GM19025 (cell line): ENCODE results near the gene GPR137.

ENCODE experiments used
- ATAC-seq: cut with Tn5 transposase; IDR thresholded peaks from one replicate; pipeline ENCODE4 v1.9.1; 2021; ENCODE audit warnings: mild to moderate bottlenecking, low read depth, moderate library complexity; ENCODE audit not compliant: unreplicated experiment

The GPR137 gene

DNA sequence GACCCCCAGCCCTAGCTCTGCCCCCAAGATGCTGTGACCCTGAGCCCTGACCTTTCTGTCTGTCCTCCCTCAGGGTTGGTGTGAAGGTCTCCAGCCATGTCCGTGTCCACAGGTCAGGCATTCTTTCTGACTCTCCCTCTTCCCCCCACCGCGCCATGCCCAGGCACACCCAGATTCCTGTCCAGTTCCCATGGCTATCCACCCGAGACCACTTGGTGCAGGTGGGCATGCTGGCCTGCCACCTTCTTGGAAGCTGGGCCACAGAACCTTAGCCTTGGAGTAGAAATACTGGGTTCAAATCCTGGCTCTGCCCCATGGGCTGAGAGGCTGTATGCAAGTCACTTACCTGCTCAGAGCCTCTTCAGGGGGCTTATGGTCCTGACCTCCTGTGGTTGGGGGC is 36.6 kb upstream of the GPR137 start:
- ATAC-seq, result no peak

DNA sequence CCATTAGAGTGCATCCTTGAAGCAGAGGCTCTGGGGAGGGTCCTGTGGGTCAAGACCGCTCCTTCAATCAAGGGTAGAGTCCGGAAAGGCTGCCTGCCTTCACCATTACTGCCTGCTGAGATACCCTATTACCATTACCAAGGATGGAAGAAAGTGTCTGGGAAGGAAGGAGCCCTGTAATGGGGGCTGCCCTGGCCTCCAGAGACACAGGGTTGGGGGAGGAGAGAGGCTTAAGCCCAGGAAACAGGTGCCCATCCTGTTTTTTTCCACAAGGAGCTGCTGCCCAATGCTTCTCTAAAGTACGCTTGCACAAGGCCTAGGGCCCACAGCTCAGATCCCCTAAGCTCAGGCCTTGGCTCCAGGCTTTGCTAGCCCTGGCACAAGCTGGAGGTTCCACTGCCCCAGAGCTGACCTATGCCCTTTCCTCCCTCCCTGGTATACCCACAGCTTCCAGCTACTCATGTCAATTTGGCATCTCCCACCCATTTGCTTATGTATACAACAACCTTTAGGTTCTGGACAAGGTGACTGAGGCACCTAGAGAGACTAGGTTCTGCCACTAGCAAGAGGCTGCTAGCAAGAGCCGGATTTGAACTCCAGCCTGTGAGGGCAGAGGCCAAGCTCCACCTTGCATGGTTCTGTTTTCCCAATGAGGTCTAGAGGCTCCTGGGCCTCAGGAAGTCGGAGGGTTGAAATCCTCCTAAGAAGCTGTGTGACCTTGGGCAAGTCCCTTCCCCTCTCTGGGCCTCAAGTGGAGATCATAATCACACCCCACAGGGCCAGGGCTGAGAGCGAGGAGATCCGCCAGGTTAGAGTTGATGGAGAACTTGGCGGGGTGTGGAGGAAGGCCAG is 35.9 kb upstream of the GPR137 start:
- no peak for ATAC-seq

DNA sequence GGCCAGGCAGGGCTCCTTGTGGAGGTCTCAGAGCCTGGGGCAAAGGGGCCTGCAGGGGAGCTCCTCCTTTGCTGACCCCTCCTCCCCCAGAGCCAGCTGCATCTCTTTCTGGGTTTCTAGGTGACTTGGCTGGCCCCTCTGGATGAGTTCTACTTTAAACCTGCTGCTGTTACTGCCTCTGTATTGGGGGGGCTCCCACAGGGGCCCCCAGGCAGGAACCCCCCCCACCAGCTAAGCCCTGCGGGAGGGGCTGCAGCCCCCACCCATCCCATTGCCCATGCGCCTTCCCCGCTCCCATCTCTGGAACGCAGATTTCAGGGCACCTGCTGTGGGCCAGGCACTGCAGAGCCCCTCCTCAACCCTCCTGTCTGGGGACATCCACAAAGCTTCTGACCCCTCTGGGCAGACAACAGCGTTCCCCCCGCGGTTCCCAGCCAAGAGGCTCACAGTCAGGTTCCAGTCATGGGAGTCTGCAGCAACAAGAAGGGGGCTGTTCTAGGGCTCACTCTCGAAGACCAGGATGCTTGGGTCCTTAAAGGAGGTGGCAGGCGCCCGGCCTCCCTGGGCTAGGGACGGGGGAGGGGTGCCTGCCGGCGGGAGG is 35.1 kb upstream of the GPR137 start:
- ATAC-seq, result no peak

DNA sequence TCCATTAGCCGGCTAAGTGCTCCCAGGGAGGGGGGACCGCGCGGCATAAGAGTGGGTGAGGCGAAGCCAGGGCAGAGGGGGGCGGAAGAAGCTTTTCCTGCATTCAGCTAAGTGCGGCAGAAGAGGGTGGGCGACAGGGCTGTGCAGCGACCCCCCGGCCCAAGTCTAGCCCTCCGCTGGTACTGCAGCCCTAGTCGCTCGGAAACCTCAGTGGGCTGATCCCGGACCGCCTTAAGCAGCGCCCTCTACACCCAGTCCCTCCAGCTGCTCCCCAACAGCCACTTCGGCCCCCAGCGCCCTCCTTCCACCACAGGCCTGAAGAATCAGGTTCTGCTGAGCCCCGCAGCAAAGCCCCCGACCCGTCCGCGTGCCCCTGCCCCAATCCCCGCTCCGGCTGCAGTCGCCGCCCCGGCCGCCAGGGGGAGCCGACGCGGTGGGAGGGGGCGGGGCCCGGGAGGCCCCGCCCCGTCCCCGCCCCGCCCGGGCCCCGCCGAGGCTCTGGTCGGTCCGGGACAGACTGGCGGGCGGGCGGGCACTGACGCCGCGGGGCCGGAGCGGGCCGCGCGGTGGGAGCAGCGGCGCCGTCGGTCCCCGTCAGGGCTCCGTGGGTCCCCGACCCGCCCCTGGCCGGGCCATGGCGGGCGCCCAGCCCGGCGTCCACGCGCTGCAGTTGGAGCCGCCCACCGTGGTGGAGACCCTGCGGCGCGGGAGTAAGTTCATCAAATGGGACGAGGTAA is 34.5 kb upstream of the GPR137 start, which contains the start of gene PLCB3:
TSS of gene PLCB3 (plus strand) at position 515 of the 737 bp plus-strand sequence. CDS start at position 635, 120 bp downstream.
- peak; percentile 50 for ATAC-seq

DNA sequence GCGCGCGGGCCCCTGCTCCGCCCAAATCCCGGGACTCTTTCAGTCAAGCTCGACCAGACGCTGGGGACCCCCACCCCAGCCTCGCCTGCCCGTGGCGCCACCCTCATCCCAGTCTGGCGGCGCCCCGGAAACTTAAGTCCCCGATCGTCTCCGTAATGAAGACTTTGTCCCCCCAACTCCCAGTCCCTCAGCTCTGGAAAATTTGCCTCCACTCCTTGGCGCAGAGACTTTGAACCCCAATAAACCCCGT is 34.0 kb upstream of the GPR137 start:
- ATAC-seq, result no peak

DNA sequence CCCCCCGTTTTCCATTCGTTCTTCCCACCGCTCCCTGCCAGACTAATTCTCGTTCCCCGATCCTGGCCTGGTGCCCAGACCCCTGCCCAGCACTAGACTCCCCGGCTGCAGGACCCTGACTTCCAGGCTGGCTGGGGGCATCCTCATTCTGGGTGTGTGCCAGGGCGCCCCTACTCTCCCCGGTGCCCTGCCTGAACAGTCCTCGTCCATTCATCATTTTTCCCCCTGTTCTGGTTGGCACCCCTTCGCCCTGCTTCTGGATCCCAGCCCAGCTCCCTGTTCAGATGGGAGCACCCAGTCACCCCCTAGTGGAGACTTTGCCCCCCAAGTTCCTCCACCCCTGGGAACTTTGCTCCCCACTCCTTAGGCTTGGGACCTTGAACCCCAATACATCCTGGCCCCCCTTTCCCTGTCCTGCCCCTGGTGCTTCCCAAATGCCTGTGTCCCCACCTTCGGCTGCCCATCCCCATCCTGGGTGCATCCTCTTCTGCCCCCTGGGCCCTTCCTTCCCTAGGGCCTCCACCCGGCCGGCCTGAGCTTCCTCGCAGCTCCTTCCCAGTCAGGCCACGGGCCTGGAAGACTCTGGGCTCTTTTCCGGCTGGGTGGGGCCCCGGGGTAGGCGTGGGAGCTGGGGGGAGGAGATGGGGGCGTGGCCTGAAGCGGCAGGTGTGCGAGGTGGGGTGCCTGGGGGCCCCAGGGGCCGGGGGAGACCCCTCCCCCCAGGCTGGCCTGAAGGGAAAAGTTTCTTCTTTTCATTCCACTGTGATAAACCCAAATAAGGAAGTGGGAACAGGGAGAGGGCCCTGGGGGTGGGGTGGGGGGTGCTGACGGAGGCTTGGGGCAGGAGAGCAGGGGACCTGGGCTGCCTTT is 33.4 kb upstream of the GPR137 start:
- ATAC-seq, result no peak

DNA sequence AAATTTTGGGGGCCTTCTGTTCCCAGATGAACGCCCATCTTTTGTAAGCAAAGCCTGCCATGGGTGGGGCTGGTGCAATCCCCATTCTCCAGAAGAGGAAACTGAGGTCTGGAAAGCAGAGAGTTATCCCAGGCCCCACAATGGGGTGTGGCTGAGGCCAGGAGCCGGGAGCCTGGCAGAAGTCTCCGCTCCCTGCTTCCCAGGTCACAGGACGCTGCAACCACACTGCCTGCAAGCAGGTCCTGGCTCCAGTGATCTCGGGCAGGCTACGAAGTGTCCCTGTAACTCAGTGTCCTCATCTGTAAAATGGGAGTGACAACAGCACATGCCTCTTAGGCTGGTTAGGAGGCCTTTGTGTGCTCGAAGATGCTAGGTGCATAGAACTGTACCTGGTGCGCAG is 32.6 kb upstream of the GPR137 start:
- no peak for ATAC-seq

DNA sequence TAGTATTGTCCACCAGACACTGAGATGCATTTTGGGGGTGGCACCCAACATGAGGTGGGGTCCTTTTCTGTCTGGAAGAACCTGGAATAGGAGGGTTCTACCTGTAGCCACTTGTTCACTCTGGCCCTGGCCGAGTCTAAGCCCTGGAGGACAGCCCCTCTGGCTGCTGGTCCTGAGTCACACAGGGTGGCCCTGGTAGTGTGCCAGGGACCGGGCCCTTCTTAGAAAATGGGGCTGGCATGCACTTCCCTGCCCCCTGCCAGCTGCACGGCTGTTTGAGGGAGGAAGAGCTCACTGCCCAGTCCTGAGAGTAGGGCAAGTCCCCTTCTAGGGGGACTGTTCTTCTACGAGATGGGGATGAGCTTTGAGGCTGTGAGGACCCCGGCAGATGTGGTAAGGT is 32.2 kb upstream of the GPR137 start:
- ATAC-seq, result no peak

DNA sequence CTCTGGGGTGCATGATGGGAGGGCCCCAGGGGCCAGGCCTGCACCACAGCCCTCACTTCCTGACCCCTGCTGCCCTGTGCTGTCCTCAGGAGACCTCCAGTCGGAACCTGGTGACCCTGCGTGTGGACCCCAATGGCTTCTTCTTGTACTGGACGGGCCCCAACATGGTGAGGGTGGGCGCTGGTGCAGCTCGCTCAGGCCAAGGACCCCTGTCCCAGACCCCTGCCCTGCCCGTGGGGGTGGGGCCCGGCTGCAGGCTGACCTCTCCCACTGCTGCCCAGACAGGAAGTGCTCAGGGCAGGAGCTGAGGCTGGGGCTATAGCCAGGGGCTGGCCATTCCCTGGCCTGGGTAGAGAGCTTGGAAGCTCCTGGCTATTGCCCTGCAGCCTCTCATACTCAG is 31.3 kb upstream of the GPR137 start:
- ATAC-seq, result no peak

DNA sequence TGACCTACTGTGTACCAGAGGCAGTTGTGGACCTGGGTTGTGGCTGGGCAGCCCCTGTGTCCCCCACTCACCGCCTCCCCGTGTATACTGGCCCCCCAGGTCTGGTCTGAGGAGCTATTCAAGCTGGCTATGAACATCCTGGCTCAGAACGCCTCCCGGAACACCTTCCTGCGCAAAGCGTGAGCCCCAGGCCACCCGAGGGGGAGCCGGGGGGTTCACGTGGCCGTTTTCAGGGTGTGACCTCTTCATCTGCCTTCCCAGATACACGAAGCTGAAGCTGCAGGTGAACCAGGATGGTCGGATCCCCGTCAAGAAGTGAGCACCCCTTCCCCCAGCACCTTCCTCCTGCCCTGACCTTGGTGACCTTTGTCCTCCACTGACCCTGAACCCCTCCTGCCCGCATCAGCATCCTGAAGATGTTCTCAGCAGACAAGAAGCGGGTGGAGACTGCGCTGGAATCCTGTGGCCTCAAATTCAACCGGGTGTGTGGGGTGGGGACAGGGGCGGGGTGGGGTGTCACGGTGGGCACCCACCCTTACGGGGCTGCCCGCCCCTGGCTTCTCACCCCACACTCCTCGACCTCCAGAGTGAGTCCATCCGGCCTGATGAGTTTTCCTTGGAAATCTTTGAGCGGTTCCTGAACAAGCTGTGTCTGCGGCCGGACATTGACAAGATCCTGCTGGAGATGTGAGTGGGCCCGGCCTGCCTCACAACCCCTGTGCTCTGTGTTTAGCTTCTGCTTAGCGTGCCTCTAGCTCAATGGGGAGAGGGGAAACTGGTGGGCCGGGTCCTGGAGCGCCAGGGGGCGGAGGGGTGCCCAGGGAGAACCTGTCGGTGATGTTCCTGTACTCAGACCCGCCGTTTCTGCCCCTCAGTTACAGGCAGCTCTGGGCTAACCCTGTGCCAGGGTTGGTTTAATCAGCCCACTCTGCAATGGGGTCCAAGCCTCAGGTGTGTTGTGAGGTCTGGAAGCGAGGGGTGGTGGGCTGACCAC is 30.2 kb upstream of the GPR137 start:
- ATAC-seq, result no peak

DNA sequence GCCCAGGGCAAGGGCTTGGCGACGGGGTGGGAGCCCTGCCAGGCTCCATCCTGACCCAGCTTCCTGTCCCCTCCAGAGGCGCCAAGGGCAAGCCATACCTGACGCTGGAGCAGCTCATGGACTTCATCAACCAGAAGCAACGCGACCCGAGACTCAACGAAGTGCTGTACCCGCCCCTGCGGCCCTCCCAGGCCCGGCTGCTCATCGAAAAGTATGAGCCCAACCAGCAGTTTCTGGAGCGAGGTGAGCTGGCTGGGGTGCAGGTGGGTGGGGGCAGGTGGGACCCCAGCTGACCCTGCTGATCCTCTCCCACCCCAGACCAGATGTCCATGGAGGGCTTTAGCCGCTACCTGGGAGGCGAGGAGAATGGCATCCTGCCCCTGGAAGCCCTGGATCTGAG is 29.3 kb upstream of the GPR137 start:
- no peak for ATAC-seq

DNA sequence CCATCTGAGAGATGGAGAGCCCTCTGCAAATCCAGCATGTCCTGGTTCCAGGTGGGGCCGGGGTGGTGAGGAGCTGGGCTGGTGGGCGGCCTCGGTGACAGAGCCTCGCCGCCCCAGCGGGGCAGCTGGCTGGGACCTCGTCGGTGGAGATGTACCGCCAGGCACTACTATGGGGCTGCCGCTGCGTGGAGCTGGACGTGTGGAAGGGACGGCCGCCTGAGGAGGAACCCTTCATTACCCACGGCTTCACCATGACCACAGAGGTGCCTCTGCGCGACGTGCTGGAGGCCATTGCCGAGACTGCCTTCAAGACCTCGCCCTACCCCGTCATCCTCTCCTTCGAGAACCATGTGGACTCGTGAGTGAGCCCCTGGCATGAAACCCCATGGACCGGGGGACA is 27.3 kb upstream of the GPR137 start:
- no peak for ATAC-seq

DNA sequence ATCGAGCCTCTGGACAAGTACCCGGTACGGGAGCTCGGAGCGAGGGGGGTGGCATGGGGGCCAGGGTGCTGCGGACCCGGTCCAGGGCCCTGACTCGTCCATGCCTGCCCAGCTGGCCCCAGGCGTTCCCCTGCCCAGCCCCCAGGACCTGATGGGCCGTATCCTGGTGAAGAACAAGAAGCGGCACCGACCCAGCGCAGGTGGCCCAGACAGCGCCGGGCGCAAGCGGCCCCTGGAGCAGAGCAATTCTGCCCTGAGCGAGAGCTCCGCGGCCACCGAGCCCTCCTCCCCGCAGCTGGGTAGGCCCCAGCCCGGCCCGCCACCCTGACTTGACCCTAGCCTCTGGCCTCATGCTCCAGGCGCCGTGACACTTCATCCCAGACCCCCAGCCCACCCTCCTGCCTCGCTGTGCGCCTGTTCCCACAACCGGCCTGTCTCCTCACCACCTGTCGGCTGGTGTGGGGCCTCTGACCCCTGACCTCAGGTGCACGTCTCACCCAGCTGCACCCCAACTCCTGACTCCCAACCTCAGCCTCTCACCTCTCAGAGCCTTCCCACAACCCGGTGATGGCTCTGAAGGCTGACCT is 26.6 kb upstream of the GPR137 start:
- ATAC-seq, result no peak

DNA sequence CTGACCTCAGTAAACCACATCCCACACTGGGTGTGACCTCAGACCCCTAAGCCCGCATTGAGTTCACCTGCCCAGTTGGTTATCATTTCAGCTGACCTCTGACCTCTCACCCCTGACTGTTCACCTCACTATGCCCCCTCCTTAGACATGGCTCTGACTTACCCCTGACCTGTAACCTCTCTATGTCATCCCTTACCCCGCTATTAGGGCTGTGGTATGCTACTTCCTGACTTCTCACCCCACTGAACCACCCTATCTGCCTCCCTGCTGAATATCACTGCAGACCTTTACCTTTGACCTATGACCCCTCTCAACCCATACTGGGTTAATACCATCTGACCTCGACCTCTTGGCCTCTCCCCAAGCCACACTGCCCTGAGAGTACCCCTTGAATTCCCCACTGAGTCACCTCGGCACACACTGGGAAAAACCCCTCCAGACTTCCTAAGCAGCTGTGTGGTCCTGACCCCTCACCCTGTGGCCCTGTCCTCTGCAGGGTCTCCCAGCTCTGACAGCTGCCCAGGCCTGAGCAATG is 26.0 kb upstream of the GPR137 start:
- ATAC-seq, result no peak

DNA sequence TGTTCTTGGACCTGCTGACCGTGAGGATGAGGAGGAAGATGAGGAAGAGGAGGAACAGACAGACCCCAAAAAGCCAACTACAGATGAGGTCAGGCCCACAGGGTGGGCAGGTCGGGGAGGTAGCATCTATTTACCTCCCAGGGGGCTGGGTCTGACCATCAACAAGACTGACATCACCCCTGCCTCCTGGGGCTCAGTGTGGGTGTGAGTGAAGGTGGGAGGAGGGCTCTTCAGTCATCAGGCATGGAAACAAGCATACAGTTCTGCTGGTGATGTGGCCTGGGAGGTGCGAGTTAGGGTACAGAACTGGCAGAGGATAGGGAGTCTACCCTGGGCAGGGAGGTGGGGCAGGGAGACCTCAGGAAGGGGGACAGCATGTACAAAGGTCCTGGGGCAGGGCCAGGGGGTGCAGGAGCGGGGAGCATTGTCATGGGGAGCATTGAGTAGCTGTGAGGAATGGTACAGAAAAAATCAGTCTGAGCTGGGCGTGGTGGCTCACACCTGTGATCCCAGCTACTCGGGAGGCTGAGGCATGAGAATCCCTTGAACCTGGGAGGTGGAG is 25.4 kb upstream of the GPR137 start:
- ATAC-seq, result no peak

DNA sequence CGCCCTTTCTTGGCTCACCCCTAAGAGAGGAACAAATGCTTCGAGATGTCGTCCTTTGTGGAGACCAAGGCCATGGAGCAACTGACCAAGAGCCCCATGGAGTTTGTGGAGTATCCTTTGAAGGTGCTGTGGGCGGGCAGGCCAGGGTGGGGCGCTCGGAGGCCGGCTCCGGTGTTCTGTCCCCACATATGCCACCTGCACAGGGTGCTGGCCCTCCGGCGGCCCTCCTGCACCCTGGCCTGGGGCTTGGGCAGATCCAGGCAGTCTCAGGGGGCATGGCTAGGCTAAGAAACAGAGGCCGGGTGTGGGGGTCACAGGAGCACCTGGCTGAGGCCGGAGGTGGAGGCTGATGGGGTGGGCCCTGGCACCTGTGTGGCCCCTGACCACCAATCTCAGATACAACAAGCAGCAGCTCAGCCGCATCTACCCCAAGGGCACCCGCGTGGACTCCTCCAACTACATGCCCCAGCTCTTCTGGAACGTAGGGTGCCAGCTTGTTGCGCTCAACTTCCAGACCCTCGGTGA is 24.0 kb upstream of the GPR137 start:
- no peak for ATAC-seq

DNA sequence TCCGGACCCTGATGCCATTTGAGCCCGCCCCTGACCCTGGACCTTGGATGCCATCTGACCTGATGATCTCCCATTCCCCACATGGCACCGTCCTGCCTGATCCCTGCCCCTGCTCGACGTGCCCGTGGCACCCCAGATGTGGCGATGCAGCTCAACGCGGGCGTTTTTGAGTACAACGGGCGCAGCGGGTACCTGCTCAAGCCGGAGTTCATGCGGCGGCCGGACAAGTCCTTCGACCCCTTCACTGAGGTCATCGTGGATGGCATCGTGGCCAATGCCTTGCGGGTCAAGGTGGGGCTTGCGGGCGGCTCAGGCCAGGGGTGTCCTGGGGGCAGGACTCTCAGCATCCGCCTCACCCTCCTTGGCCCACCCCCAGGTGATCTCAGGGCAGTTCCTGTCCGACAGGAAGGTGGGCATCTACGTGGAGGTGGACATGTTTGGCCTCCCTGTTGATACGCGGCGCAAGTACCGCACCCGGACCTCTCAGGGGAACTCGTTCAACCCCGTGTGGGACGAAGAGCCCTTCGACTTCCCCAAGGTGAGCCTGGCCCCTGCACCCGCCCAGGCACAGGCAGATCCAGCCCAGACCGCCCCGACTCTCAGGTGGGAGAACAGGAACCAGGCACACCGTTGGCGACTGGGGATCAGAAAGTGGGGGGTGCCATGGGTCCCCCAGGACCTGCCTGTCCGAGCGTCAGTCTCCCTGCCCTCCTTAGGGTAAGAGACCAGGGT is 23.2 kb upstream of the GPR137 start:
- ATAC-seq, result no peak
